WTC11 (cell line): ENCODE data around the gene BRI3.

Experiments used
- TF ChIP-seq, protein P1 (sequence below): fragments of 200-600 bp; IDR thresholded peaks from 2 replicates; pipeline ENCODE4 v1.8.0; 2022; ENCODE audit warnings: antibody characterized with exemption
- TF ChIP-seq, protein P2 (sequence below): sonication (generic); formaldehyde crosslinking; IDR thresholded peaks from 2 replicates; pipeline ENCODE4 v1.8.1; 2022; ENCODE audit warnings: low read depth, missing genetic modification reagents, borderline replicate concordance
- TF ChIP-seq, protein P3 (sequence below): sonication (generic); formaldehyde crosslinking; IDR thresholded peaks from 2 replicates; pipeline ENCODE4 v1.8.0; 2022; ENCODE audit warnings: mild to moderate bottlenecking, missing genetic modification reagents

DNA sequence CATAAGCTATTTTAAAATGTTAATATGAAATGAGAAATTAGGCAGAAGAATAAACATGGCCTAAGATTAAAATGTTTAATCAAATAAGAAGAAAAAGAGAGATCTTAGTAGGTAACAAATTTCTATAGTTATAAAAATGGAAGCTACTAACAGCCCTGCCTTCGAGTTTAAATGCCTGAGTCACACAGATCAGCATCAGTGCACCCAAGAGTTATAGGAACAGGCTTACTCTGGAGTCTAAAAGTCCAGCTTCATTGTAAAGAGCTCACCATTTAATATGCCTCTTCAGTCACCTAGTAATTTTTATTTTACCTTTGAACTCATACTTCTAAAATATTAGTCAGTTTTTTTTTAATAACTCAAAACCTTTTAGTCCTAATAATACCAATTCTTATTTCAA, 52.6 kb downstream of the BRI3 start:
- TF ChIP-seq, protein P1, sequence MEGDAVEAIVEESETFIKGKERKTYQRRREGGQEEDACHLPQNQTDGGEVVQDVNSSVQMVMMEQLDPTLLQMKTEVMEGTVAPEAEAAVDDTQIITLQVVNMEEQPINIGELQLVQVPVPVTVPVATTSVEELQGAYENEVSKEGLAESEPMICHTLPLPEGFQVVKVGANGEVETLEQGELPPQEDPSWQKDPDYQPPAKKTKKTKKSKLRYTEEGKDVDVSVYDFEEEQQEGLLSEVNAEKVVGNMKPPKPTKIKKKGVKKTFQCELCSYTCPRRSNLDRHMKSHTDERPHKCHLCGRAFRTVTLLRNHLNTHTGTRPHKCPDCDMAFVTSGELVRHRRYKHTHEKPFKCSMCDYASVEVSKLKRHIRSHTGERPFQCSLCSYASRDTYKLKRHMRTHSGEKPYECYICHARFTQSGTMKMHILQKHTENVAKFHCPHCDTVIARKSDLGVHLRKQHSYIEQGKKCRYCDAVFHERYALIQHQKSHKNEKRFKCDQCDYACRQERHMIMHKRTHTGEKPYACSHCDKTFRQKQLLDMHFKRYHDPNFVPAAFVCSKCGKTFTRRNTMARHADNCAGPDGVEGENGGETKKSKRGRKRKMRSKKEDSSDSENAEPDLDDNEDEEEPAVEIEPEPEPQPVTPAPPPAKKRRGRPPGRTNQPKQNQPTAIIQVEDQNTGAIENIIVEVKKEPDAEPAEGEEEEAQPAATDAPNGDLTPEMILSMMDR = no peak
- TF ChIP-seq, protein P2, sequence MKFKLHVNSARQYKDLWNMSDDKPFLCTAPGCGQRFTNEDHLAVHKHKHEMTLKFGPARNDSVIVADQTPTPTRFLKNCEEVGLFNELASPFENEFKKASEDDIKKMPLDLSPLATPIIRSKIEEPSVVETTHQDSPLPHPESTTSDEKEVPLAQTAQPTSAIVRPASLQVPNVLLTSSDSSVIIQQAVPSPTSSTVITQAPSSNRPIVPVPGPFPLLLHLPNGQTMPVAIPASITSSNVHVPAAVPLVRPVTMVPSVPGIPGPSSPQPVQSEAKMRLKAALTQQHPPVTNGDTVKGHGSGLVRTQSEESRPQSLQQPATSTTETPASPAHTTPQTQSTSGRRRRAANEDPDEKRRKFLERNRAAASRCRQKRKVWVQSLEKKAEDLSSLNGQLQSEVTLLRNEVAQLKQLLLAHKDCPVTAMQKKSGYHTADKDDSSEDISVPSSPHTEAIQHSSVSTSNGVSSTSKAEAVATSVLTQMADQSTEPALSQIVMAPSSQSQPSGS = no peak
- TF ChIP-seq, protein P3, sequence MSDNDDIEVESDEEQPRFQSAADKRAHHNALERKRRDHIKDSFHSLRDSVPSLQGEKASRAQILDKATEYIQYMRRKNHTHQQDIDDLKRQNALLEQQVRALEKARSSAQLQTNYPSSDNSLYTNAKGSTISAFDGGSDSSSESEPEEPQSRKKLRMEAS (CRISPR knock-in tag) = no peak
